GM21526 (cell line): ENCODE results near the gene TTLL12.
"Not testable (repeated sequence)": the region's sequence is repeated elsewhere in the genome, so short reads cannot be mapped to it uniquely, and the experiment has no call there.

Source experiments
- ATAC-seq: cut with Tn5 transposase; IDR thresholded peaks from one replicate; pipeline ENCODE4 v1.9.1; 2021; ENCODE audit warnings: moderate library complexity; ENCODE audit not compliant: unreplicated experiment, low FRiP score

Gene TTLL12

GRCh38 chr22:43157874-43158546, 28.9 kb downstream of the TTLL12 start:
- ATAC-seq: no peak

GRCh38 chr22:43156413-43156812, 30.5 kb downstream of the TTLL12 start:
- no peak for ATAC-seq

- ATAC-seq: no peak
Observed at GRCh38 chr22:43155789-43156188, 31.1 kb downstream of the TTLL12 start.

- no peak for ATAC-seq
Observed at GRCh38 chr22:43154887-43155536, 31.9 kb downstream of the TTLL12 start.

- no peak for ATAC-seq
Observed at GRCh38 chr22:43153899-43154298, 33.0 kb downstream of the TTLL12 start.

GRCh38 chr22:43152357-43153071, 34.4 kb downstream of the TTLL12 start:
- no peak for ATAC-seq

GRCh38 chr22:43152003-43152356, 35.0 kb downstream of the TTLL12 start:
- no peak for ATAC-seq

- ATAC-seq: no peak
Observed at GRCh38 chr22:43151251-43152002, 35.5 kb downstream of the TTLL12 start, which contains the start of gene TSPO. TSS of gene TSPO (plus strand) at chr22:43151559. CDS start at chr22:43159239, 7,680 bp downstream.

GRCh38 chr22:43150731-43151206, 36.2 kb downstream of the TTLL12 start:
- ATAC-seq: no peak

- ATAC-seq: no peak
Observed at GRCh38 chr22:43148581-43148980, 38.4 kb downstream of the TTLL12 start.

GRCh38 chr22:43147821-43148220, 39.1 kb downstream of the TTLL12 start:
- no peak for ATAC-seq

GRCh38 chr22:43146332-43146731, 40.6 kb downstream of the TTLL12 start:
- ATAC-seq: not testable (repeated sequence)

- ATAC-seq: not testable (repeated sequence)
Observed at GRCh38 chr22:43145371-43145770, 41.6 kb downstream of the TTLL12 start.

- ATAC-seq: no peak
Observed at GRCh38 chr22:43144949-43145348, 42.0 kb downstream of the TTLL12 start.

- ATAC-seq: peak; percentile 66
Observed at GRCh38 chr22:43142880-43143562, 43.9 kb downstream of the TTLL12 start, which contains the start of gene MCAT. TSS of gene MCAT (minus strand) at chr22:43143398. CDS start at chr22:43143348, 50 bp downstream.

- ATAC-seq: no peak
Observed at GRCh38 chr22:43136801-43137200, 50.1 kb downstream of the TTLL12 start.

GRCh38 chr22:43136255-43136654, 50.7 kb downstream of the TTLL12 start:
- no peak for ATAC-seq

- no peak for ATAC-seq
Observed at GRCh38 chr22:43135565-43135964, 51.4 kb downstream of the TTLL12 start.

- no peak for ATAC-seq
Observed at GRCh38 chr22:43134553-43134952, 52.4 kb downstream of the TTLL12 start.

GRCh38 chr22:43133401-43133800, 53.5 kb downstream of the TTLL12 start:
- no peak for ATAC-seq
